Measurements from ENCODE around the gene WDR45.

The WDR45 gene

GRCh38 chrX:49059681-49060085 lies 20.0 kb downstream of the WDR45 start:
- H3K27ac ChIP-seq (replicated peaks): no peak overlapping the region
- DNase-seq (ENCODE audit: low read depth in 1 of 2, low spot score in 1 of 2): no peak
- H3K4me3 ChIP-seq (replicated peaks; ENCODE audit: insufficient read depth, low read length): no peak overlapping the region
- no peaks in the 10 kb centered on the region for H3K27me3 ChIP-seq (ENCODE audit: insufficient read depth, poor library complexity, severe bottlenecking)
- TF ChIP-seq CTCF (IDR thresholded peaks at IDR 0.05; ENCODE audit: insufficient read depth, low read length): no peak
- no peak for TF ChIP-seq GABPA (IDR thresholded peaks at IDR 0.05; ENCODE audit: low read depth)
- no peak for TF ChIP-seq POLR2AphosphoS5 (IDR thresholded peaks at IDR 0.05; ENCODE audit: low read depth)
- no peak for TF ChIP-seq REST (IDR thresholded peaks at IDR 0.05; ENCODE audit: insufficient replicate concordance, low read depth)
- no peak for TF ChIP-seq SPI1 (IDR thresholded peaks at IDR 0.05; ENCODE audit: borderline replicate concordance, low read depth)

- Histone ChIP-seq H3K27ac (replicated peaks) (no peak overlapping the region), H3K4me3 (replicated peaks; ENCODE audit: insufficient read depth, low read length) (no peak overlapping the region), H3K27me3 (ENCODE audit: insufficient read depth, poor library complexity, severe bottlenecking) (no peaks in the 10 kb centered on the region)
Observed at GRCh38 chrX:49059201-49059600, 20.5 kb downstream of the WDR45 start.

DNA sequence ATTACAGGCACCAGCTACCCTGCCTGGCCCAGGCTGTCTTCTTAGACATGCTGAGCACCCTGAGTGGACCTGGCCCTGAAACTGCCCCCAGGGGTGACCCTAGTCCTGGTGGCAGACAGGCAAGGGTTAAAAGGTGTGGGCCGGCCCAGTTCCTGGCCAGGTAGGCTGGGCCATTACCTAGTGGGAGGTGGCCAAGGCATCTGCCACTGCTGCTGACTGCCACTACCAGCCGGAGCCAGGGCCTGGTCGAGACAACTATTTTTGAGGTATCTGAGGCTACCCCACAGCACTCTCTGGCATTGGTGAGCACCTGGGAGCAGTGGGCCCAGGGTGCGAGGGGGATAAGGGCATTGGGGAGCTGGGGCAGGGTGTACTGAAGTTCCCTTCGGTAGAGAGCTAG lies 20.9 kb downstream of the WDR45 start, which contains the start of gene CCDC120:
Gene CCDC120 (plus strand): TSS at position 206 of the 400 bp plus-strand sequence. CDS start 3,043 bp downstream, outside the sequence.
- no peak within 1 kb of the TSS for H3K27ac ChIP-seq (replicated peaks)
- DNase-seq (ENCODE audit: low read depth in 1 of 2, low spot score in 1 of 2): no peak
- H3K4me3 ChIP-seq (replicated peaks; ENCODE audit: insufficient read depth, low read length): no peak within 1 kb of the TSS
- TF ChIP-seq GABPA (IDR thresholded peaks at IDR 0.05; ENCODE audit: low read depth) (no peak), POLR2AphosphoS5 (IDR thresholded peaks at IDR 0.05; ENCODE audit: low read depth) (no peak), CTCF (IDR thresholded peaks at IDR 0.05; ENCODE audit: insufficient read depth, low read length) (no peak), SPI1 (IDR thresholded peaks at IDR 0.05; ENCODE audit: borderline replicate concordance, low read depth) (no peak), REST (IDR thresholded peaks at IDR 0.05; ENCODE audit: insufficient replicate concordance, low read depth) (no peak)
- H3K27me3 ChIP-seq (ENCODE audit: insufficient read depth, poor library complexity, severe bottlenecking): no peaks in the 10 kb centered on the region

More at GRCh38 chrX:49059201-49059600, 20.5 kb downstream of the WDR45 start:
- DNase-seq (ENCODE audit: low read depth in 1 of 2, low spot score in 1 of 2): no peak
- TF ChIP-seq CTCF (IDR thresholded peaks at IDR 0.05; ENCODE audit: insufficient read depth, low read length) (no peak), POLR2AphosphoS5 (IDR thresholded peaks at IDR 0.05; ENCODE audit: low read depth) (no peak), REST (IDR thresholded peaks at IDR 0.05; ENCODE audit: insufficient replicate concordance, low read depth) (no peak), SPI1 (IDR thresholded peaks at IDR 0.05; ENCODE audit: borderline replicate concordance, low read depth) (no peak), GABPA (IDR thresholded peaks at IDR 0.05; ENCODE audit: low read depth) (no peak)

Measured in HL-60 (cell line).